HG03342 (cell line): ENCODE results near the gene STIP1.
"Not testable (repeated sequence)": the region's sequence is repeated elsewhere in the genome, so short reads cannot be mapped to it uniquely, and the experiment has no call there.

Experiments used
- ATAC-seq: cut with Tn5 transposase; IDR thresholded peaks from one replicate; pipeline ENCODE4 v1.9.1; 2021; ENCODE audit warnings: mild to moderate bottlenecking, moderate library complexity; ENCODE audit not compliant: unreplicated experiment

The STIP1 gene

DNA sequence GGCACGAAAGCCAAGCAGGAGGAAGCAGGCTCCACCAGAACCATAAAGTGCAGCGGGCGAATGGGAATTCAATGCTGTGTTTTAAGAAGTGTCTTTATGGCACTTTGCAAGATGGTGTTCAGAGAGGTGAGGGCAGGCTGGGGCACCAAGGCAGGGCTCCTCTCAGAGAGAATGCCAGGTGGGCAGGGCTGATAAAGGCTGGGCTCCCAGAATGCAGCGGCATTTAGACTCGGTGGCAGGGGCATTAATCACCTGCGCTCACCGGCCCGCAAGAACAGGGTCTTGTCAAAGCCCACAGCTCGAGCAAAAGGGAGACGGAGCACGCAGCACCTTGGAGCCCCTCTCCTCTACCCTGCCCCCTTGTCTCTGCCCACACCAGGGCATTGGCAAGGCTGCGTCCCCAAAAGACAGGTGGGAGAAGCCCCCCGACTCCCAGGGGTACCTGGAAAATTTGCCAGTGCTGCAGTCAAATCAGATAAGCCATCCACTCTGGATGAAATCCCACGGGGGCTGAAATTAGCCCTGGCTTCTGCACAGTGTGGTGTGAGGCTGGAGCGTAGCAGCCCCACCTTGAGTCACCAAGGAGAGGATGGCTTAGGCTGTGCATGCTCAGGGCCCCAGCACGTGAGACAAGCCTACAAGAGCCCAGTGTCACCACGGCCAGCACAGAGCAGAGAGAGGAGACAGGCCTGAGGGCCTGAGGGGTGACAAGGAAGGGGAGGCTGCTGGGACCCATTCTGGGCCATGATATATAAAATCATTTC is 28.2 kb upstream of the STIP1 start:
- no peak for ATAC-seq

DNA sequence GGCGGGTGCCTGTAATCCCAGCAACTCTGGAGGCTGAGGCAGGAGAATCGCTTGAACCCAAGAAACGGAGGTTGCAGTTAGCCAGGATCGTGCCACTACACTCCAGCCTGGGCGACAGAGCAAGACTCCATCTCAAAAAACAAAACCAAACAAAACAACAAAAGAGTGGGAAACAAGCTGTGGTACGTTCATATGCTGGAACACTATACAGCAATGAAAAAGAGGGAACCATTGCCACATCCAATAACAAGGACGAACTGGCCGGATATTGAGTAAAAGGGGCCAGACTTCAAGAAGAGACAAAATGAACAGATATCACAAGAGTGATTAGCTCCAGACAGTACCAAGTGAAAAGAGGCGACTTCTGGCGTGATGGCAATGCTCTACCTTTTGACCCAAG is 24.9 kb upstream of the STIP1 start:
- no peak for ATAC-seq

DNA sequence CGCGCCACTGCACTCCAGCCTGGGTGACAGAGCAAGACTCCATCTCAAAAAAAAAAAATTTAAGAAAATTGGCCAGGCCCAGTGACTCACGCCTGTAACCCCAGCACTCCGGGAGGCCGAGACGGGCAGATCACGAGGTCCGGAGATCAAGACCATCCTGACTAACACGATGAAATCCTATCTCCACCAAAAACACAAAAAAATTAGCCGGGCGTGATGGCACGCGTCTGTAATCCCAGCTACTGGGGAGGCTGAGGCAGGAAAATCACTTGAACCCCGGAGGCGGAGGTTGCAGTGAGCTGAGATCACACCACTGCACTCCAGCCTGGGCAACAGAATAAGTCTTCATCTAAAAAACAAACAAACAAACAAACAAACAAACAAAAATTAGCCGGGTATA is 23.2 kb upstream of the STIP1 start:
- not testable (repeated sequence) for ATAC-seq

DNA sequence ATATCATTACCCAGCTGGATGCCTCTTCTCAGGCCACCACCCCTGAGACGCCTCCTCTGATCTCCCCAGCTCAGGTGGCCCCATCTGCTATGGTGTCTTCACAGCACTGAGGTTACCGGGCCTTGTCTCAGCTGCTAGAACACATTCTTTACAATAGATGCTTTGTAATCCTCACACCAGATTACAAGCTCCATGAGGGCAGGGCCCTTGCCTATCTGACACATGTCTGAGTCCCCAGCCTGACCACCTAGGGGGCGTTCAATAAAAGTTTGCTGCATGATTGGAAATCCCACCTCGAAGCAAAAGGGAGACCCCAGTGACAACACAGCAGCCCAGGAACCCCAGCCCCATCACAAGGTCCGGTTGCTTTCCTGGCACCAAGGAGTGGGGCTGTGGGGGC is 22.0 kb upstream of the STIP1 start:
- ATAC-seq: no peak

DNA sequence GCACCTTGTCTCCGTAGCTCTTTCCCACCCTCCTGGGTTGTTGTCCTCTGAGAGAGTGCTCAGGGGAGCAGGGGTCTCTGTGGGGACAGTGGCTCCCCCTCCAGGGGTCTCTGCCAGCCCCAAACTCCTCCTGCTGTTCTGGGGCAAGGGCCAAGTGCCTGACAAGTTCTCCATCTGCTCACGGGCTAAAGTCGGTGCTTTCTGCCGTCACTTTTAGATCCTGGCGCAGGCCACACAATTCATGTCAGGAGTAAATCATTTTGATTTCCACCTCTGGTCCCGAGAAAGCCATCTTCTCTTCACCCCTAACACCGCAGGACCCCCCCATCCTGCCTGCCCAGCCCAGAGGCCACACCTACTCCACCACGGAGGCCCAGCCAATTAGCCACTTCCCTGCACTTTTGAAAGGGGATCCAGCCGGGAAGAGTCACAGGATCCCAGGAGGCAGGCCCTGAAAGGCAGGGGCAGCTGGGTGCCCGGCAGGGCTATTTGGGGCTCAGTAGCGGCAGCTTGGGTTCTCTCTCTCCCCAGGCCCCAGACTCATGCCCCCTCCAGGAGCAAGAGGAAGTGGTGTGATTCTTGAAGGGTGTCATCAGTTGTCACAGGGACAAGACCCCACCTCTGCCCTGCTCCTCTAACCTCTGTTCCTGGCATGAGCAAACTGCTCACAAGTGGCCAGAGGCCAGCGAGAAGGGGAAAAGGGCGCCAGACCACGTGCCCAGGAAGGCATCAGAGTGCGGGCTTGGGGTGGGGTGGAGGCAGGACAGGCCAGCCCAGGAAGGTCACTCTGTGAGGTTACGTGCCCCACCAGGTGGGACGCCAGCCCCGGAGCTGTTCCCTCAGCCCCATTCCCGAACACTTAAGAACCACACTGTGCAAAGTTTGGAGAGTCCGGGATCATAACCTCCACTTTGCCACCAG is 21.3 kb upstream of the STIP1 start:
- ATAC-seq: no peak

DNA sequence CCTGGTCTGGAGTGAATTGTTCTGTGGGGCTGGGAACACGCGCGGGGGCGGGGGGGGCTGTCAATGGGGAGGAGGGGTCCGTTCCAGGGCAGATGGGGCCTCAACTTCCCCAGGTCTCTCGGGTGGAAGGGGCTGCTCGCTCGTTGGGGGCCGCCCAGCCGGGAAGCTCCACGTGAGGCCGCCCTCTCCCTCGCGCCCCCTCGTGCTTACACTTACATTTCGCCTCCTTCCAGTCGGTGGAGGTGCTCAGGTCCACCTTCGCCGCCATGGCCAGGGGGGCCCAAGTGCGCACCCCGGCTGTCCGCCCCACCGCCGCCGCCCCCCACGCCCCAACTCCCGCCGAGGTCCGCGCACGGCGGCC is 20.5 kb upstream of the STIP1 start:
- no peak for ATAC-seq

DNA sequence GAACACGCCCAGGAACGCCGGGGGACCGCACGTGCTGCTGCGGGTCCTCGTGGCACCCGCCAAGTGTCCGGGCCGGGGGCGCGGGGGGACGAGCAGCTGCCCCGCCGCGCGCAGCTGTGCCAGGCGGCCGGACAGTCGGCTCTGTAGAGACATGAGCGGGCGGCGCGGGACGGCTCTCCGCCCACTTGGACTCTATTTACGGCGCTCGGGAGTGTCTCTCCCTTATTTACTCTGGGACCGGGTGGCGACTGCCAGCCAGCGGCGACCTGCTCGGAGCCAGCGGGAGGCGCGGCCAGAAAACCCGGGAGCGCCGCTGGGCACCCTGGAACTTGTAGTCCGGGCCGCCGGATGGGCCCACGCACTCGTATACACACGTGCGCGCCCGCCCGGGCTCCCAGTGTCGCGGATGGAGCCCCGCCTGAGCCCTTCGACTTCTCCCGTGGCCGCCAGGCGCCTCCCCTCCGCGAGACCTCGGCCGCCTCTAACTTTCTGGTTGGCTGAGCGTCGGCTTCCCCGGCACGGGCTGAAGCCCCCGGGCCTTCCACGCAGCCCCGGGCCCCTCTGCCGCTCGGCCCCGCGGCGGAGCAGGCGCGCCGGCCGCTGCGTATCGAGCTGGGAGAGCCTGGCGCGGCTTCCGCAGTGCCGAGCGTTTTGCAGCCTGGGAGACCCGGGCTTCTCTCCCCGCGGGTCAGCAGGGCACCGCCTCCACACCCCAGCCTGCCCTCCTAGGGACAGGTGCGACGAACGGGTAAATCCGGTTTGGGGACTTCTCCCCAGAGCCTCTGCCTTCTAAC is 19.9 kb upstream of the STIP1 start, which contains the start of gene MACROD1:
Gene MACROD1 (minus strand): TSS at position 272 of the 794 bp plus-strand sequence. CDS start 119 bp downstream, at position 153.
- peak; percentile 81 for ATAC-seq

DNA sequence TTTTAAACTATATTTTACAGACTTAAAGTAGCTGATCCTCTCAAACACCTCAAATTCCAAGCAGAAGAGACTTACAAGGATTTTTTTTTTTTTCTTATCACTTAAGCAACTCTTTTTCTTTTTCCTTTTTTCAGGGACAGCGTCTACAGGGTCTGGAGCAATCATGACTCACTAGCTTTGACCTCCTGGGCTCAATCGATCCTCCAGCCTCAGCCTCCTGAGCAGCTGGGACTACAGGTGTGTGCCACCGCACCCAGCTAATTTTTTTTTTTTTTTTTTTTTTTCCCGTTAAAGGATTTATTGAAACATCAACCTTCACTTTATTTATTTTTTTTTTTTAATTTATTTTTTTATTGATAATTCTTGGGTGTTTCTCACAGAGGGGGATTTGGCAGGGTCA is 15.6 kb upstream of the STIP1 start:
- no peak for ATAC-seq

DNA sequence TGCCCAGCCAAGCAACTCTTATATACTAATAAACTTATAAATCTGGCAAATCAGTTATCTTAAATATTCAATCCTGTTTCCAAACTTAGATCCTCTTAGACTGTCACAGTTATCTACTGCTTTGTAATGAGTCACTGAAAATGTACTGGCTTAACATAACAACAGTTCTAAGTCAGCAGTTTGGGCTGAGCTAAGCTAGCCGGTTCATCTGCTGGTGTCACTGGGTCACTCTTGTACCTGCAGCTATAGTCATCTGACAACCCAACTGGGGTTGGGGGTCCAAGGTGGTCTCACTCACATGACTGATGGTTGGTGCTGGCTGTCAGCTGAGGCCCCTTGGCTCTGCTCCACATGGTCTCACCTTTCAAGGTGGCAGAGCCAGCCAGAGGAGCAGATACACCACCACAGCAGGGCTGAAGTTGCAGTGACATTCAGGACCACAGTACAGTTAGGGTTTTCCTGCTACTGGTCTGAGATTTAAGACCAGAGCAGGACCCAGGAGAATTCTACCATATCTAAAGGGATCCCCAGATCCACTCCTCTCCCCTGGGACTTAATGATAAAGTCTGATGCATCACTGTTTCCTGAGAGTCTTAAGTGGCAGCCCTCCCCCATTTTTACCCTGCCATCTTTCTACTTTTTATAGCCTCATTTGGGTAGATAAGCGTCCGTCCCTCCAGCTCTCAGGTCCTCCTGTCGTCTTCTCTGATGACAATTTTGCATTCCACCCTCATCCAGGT is 12.2 kb upstream of the STIP1 start:
- ATAC-seq: no peak

DNA sequence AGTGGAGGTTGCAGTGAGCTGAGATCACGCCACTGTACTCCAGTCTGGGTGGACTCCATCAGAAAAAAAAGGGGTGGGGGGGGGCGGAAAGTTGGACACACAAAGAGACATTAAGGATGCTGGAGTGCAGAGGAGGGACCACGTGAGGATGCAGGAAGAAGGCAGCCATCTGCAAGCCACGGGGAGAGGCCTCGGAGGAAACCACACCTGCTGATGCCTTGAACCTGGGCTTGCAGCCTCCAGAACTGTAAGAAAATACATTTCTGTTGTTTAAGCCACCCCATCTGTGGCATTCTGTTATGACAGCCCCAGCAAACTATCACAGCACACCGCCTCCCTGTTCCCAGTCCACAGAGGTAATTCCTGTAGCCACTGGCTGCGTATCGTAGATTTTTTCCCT is 9.2 kb upstream of the STIP1 start:
- no peak for ATAC-seq

DNA sequence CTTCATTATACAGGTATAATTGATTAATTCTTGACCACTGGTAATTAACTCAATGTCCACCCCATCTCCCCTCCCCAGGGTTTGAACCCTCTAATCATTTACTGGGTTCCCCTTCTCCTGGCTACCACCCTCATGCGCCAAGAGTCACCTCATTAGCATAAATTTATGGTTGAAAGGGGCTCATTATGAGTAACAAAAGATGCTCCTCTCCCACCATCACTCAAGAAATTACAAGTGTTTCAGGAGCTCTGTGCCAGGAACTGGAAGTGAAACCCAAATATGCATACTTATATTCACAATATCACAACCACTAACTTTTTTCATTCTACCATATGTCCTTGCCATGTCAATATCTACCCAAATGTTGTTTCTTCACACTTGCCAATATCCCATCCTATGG is 7.8 kb upstream of the STIP1 start:
- no peak for ATAC-seq

DNA sequence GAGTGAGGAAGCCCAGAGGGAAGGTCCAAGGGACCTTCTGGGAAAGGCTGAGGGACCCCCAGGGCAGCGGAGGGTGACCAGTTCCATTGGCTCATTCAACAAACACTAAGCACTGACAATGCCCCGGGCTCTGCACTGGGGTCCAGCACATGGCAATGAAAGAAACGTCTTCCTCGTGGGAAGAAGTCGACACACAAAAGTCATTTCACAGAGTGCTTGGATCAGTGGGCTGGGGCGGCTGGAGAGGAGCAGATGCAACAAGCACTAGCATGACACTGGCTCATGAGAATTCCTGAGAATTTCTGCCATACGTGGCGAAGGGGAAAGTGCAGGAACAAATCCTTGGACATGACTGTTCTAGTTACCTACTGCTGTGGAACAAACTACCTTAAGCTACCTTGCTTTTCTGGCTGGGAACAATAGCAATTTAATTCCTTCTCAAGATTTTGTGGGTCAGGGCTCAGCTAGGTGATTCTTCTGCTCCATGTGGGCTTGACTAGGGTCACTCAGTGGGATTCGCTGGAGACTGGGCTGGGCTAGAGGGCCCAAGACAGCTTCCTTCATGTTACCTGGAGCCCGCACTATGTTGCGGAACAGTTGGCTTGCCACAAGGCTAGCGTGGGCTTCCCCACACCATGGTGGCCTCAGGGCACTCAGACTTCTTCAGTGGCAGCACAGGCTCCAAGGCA is 6.9 kb upstream of the STIP1 start:
- ATAC-seq: no peak

DNA sequence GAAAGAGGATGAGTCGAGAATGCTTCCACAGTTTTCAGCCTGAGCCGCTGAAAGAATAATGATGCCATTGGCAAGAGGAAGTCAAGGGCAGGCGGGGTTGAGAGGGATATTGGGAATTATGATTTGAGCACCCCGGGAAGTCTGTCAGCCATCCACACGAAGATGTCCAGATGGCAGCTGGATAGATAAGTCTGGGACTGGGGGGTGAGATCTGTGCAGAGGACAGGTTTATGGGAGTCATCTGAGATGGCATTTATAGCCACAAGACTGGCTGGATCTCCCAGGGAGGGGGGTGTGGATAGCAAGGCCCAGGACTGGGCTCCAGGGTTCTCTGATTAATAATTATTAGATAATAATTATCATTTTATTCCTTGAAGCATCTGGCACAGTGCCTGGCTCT is 5.1 kb upstream of the STIP1 start:
- no peak for ATAC-seq

DNA sequence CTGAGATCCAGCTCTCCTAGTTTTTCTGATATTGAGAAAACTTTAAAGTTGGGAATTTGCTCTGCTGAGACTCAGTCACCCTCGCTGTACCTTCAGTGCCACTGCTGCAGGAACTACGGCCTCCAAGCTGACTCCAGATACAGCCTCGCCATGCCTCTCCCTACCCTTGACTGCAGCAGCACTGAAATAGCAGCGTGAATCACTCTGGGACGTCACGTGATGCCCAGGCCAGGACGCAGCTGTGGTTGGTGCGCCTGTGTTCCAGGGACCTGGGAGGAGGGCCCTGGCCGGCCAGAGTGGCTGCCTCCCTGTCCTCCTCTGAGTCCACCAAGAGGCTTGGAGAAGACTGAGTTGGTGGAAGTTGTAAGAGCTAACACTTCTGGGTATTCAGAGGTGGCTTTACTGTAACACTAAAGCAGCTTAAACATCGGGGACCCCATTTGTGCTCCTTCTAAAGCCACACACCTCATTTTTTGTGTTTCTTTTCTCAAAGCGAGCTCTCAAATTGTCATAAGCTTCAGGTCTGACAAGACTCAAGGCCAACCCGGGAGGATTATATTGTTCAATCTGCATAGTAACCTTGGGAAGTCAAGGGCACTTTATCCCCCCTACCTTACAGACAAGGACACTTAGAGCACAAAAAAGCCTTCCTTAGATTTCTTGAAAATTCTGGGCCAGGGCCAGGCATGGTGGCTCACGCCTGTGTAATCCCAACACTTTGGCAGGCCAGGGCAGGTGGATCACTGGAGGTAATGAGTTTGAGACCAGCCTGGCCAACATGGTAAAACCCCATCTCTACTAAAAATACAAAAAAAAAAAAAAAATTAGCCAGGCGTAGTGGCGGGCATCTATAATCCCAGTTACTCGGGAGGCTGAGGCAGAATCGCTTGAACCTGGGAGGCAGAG is 4.2 kb upstream of the STIP1 start:
- no peak for ATAC-seq

DNA sequence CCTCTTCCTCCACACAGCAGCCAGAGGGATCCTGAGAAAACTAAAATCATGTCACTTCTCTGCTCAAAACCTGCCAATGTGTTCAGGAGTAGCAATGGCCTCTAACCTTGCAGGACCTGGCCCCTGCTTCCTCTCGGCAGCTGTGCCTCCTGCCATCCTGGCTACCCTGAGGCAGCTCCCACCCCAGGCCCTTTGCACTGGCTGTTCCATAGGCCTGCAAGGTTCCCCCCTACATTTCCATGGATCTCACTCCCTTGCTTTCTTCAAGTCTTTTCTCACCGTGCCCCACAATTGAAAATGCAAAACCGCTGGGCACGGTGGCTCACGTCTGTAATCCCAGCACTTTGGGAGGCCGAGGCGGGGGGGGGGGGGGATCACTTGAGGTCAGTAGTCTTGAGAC is 2.1 kb upstream of the STIP1 start:
- no peak for ATAC-seq

DNA sequence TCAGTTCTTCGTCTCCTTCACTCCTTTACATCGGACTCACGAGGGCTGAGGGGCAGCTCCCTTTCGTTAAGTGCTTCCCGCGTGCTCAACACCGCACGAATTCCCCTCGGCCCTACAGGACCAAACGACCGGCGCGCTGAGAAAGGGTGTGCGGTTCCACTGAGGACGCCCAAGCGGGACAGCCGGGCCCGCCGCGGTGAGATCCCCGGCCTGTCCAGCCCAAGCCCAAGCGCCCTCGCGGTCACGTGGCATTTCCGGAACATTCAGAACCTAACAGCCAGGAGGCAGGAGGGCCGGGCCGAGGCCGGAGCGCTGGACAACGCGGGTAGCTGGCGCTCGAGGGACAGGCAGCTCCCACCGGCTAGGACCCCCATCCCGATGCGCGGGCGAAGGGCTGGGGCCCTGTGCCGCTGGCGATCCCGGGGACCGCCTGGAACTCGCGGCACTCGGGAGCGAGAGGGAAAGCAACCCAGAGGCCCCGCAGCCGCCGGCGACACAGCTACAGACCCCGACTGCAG is 737 bp upstream of the STIP1 start:
- ATAC-seq: peak; percentile 16

DNA sequence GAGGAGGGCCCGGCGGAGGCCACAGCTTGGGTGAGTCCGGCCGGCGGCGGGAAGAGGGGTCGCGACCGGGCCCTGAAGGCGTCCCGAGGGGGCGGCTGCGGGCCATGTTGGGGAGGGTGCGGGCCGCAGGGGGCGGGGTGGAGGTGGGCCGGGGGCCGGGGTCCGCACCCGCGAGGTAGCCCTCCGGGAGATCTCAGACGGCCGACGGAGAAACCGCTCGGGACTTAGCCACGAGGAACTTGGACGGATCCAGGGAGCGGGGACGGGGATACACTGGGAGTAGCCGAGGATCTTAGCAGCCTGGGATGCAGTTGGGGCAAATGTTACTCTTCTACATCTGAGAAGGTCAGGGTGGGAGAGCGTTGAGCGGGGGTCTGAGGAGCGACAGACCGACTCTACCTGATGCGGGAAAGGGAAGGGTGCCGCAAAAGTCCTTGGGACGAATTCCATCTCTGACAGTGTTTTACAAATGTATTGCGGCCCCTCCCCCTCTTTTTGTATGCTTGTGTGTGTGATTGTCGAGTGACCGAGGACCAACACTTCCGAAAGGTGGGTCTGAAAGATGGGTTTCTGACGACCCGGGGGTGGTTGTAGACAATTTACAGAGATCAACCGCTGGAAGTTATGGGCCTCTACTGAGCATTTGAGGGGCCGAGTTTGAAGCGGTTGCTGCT is 658 bp downstream of the STIP1 start:
- no peak for ATAC-seq

DNA sequence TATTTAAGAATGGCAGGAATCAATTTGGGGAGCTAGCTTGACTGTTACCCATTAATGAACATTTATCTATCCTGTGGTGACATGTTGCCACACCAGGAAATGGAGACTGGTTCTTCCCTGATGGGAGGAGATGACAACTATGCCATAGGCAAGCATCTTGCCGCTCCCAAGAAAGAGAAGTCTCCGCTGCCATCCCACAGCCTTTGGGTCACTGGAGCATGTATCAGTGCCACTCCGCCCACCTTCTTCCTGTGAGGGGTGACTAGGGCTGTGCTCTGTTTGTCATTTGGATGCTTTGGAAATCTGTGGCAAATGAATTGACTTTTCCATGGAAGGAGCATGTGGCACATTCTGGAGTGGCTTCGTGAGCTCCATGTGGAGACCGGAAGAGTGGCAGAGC is 6.5 kb downstream of the STIP1 start:
- no peak for ATAC-seq
